Measurements from ENCODE around the gene NECAB2. TPM values are rescaled to one million over a fixed set of nuclear protein-coding genes. Genes with fewer than 3 reads are reported as not detected.

NECAB2 gene
- total RNA-seq (under 1 TPM; 0.34 to 0.57 TPM), polyA plus RNA-seq (under 1 TPM; 0.10 to 0.43 TPM)
- long read RNA-seq, donor 1: 0 reads
- long read RNA-seq, donor 2: 0 reads
- long read RNA-seq, donor 3: 0 reads
- long read RNA-seq, donor 4: 0 reads
- long read RNA-seq, donor 5: 0 reads

DNA sequence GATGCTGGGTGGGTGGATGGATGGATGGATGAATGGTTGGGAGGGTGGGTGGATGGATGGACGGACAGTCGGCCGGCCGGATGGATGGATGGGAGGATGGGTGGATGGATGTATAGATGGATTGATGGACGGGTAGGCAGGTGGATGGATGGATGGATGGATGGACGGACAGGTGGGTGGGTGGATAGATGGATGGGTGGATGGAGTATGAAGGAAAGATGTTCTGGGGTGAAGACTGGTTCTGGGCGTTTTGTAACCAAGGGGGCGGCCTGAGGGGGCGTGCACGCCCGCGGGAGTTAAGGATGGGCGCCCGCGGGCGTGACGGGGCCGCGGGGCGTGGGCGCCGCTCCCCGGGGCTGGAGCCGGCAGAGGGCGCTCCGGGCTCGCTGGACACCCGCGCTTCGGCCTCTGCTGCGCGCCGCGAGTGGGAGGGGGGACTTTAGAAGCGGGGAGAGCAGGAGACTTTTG, at the start of gene NECAB2:
NECAB2 (plus strand) TSS at position 407 of the 468 bp plus-strand sequence. CDS start 405 bp downstream, outside the sequence.
- Histone ChIP-seq H3K9ac (ENCODE audit: insufficient read depth in 1 of 2, low read length in 2 of 2) (no peak within 1 kb of the TSS), H3K9me3 (ENCODE audit: control insufficient read depth in 4 of 4, insufficient read depth in 3 of 4, low read length in 3 of 4) (no peaks in the 10 kb centered on the region), H3K27ac (ENCODE audit: low read depth in 1 of 2, low read length in 1 of 2) (no peak within 1 kb of the TSS), H3K36me3 (ENCODE audit: control insufficient read depth in 4 of 4, insufficient read depth in 4 of 4, low read length in 4 of 4) (peaks cover 0 to 15% (median 0%) of the 10 kb centered on the region in 4 donors), H3K4me3 (no peak within 1 kb of the TSS), H3K27me3 (ENCODE audit: control insufficient read depth in 3 of 3, insufficient read depth in 3 of 3, low read length in 2 of 3) (peaks cover 0 to 15% (median 7%) of the 10 kb centered on the region in 3 donors), H3K4me1 (ENCODE audit: control insufficient read depth in 5 of 5, insufficient read depth in 5 of 5, low read length in 5 of 5) (no peaks in the 10 kb centered on the region)
- peak in 2 of 3 donors; percentile 29 to 46 for DNase-seq
- 12 to 38% methylated on average over 12 to 35 of the region's 35 CpGs for WGBS, 2 donors
- TF ChIP-seq, protein P1, sequence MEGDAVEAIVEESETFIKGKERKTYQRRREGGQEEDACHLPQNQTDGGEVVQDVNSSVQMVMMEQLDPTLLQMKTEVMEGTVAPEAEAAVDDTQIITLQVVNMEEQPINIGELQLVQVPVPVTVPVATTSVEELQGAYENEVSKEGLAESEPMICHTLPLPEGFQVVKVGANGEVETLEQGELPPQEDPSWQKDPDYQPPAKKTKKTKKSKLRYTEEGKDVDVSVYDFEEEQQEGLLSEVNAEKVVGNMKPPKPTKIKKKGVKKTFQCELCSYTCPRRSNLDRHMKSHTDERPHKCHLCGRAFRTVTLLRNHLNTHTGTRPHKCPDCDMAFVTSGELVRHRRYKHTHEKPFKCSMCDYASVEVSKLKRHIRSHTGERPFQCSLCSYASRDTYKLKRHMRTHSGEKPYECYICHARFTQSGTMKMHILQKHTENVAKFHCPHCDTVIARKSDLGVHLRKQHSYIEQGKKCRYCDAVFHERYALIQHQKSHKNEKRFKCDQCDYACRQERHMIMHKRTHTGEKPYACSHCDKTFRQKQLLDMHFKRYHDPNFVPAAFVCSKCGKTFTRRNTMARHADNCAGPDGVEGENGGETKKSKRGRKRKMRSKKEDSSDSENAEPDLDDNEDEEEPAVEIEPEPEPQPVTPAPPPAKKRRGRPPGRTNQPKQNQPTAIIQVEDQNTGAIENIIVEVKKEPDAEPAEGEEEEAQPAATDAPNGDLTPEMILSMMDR (IDR thresholded peaks at IDR 0.05; ENCODE audit: control extremely low read depth, extremely low read depth): peak; percentile 5
- ATAC-seq (ENCODE audit: insufficient read depth, low FRiP score): peak; percentile 53

DNA sequence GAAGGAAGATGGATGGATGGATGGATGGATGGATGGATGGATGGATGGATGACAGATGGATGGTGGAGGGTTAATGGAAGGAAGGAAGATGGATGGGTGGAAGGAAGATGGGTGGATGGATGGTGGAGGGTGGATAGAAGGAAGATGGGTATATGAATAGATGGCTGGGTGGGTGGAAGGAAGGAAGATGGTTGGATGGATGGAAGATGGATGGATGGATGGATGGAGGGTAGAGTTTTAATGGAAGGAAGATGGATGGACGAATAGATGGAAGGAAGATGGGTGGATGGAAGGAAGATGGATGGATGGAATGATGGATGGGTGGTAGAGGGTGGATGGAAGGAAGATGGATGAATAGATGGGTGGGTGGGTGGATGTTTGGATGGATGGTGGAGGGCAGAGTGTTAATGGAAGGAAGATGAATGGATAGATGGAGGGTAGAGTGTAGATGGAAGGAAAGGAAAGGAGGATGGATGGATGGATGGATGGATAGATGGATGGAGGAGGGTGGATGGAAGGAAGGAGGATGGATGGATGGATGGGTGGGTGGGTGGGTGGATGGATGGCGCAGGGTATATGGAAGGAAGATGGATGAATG, 47.1 kb upstream of the NECAB2 start:
- no peak overlapping the region for H3K4me3 ChIP-seq
- peaks cover 4 to 49% (median 31%) of the 10 kb centered on the region in 4 donors for H3K36me3 ChIP-seq (ENCODE audit: control insufficient read depth in 4 of 4, insufficient read depth in 4 of 4, low read length in 4 of 4)
- no peaks in the 10 kb centered on the region for H3K4me1 ChIP-seq (ENCODE audit: control insufficient read depth in 5 of 5, insufficient read depth in 5 of 5, low read length in 5 of 5)
- H3K9me3 ChIP-seq (ENCODE audit: control insufficient read depth in 4 of 4, insufficient read depth in 3 of 4, low read length in 3 of 4): peaks cover 0 to 7% (median 0%) of the 10 kb centered on the region in 4 donors
- H3K27ac ChIP-seq (ENCODE audit: low read depth in 1 of 2, low read length in 1 of 2): no peak overlapping the region
- H3K27me3 ChIP-seq (ENCODE audit: control insufficient read depth in 3 of 3, insufficient read depth in 3 of 3, low read length in 2 of 3): no peaks in the 10 kb centered on the region
- H3K9ac ChIP-seq (ENCODE audit: insufficient read depth in 1 of 2, low read length in 2 of 2): no peak overlapping the region
- no peak for ATAC-seq (ENCODE audit: insufficient read depth, low FRiP score)
- TF ChIP-seq, protein P1 (IDR thresholded peaks at IDR 0.05; ENCODE audit: control extremely low read depth, extremely low read depth): no peak
- WGBS, 2 donors: 93 to 97% methylated on average over 2 of the region's 2 CpGs
- DNase-seq: no peak

DNA sequence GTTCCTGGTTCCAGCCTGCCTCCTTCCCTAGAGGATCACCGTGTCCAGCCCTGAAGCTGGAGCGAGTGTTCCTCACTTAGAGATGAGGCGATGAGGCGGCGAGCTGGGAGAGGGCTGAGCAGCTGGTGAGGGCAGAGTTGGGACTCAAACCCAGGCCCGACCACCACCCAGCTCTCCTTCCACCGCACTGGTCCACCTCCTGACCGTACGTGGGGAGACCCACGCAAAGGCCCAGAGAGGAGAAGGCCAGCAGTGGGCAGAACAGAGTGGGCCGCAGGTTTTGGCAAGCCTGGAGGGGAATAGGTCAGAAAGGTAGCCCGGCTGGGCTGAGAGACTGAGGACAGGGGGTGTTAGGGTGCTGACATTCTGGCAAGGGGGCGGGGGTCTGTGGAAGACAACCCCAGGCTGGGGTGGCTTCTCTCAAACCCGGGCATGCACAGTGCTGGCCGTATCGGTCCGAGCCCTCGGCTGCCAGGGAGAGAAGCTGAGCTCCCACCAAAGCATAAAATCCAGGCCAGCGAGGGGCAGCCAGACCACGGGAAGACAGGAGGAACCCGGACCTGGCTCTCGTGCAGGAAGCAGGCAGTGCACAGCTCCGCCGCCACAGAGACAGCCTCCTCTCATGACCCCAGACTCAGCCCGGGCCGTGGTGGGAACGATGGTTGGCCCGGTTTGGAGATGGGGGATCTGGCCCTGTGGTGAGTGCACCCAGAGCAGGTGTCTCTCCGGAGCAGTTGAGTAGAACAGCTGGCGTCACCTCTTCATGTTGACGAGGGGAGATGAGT, 44.3 kb upstream of the NECAB2 start:
- Histone ChIP-seq H3K27me3 (ENCODE audit: control insufficient read depth in 3 of 3, insufficient read depth in 3 of 3, low read length in 2 of 3) (no peaks in the 10 kb centered on the region), H3K36me3 (ENCODE audit: control insufficient read depth in 4 of 4, insufficient read depth in 4 of 4, low read length in 4 of 4) (peaks cover 3 to 34% (median 15%) of the 10 kb centered on the region in 4 donors), H3K4me1 (ENCODE audit: control insufficient read depth in 5 of 5, insufficient read depth in 5 of 5, low read length in 5 of 5) (peaks cover 0 to 3% (median 0%) of the 10 kb centered on the region in 5 donors), H3K9me3 (ENCODE audit: control insufficient read depth in 4 of 4, insufficient read depth in 3 of 4, low read length in 3 of 4) (peaks cover 0 to 2% (median 0%) of the 10 kb centered on the region in 4 donors), H3K9ac (ENCODE audit: insufficient read depth in 1 of 2, low read length in 2 of 2) (no peak overlapping the region), H3K4me3 (no peak overlapping the region), H3K27ac (ENCODE audit: low read depth in 1 of 2, low read length in 1 of 2) (no peak overlapping the region)
- no peak for DNase-seq
- WGBS, 2 donors: 92 to 95% methylated on average over 28 to 31 of the region's 31 CpGs
- TF ChIP-seq, protein P1 (IDR thresholded peaks at IDR 0.05; ENCODE audit: control extremely low read depth, extremely low read depth): no peak
- no peak for ATAC-seq (ENCODE audit: insufficient read depth, low FRiP score)

Measured in lung (tissue), 16 donors.